Mesenteric fat pad (tissue), 1 donor: ENCODE data around the gene APOBEC3F. TPM values are rescaled to one million over a fixed set of nuclear protein-coding genes. Genes with fewer than 3 reads are reported as not detected.
"Not testable (repeated sequence)": the region's sequence is repeated elsewhere in the genome, so short reads cannot be mapped to it uniquely, and the experiment has no call there.

Experiments
- DNase-seq: peaks from one replicate; pipeline ENCODE4 v3.0.0-alpha.2; 2020; ENCODE audit warnings: low spot score
- total RNA-seq: library from RNA; stranded (reverse); fragmentation: NEBNext Ultra II Directional; extraction: Animal tissue kit (Norgen Biotek cat#: 25700); gene quantifications from one replicate; pipeline ENCODE4 v1.2.1, GENCODE V29; 2021
- donor health status: DM: yes; HTN: yes; CAD: no.

The APOBEC3F gene
- total RNA-seq, 1 donor from 2014 or later, result 2.5 TPM

DNA sequence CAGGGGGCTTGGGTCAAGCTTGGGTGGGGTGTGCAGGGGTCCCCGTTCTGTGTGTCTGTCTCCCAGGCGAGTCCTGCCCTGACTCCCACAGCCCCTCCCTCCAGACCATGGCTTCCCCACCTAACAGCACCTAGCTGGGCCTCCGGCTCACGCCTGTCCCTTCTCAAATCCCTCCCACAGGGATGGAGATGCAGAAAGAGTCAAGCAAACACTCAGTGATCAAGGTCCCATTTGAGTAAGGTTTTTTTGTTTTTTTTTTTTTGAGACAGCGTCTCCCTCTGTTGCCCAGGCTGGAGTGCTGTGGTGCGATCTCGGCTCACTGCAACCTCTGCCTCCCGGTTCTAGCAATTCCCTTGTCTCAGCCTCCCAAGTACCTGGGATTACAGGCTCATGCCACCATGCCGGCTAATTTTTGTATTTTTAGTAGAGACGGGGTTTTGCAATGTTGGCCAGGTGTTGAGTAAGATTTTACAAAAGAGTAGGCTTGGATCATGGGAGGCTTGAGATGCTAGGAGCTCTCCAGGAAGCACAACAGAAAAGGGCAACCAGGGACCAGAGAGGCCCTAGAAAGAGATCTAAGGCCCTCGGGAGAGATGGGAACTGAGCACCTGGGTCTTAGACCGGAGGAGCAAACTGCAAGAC is 14.0 kb upstream of the APOBEC3F start:
- DNase-seq, result no peak

DNA sequence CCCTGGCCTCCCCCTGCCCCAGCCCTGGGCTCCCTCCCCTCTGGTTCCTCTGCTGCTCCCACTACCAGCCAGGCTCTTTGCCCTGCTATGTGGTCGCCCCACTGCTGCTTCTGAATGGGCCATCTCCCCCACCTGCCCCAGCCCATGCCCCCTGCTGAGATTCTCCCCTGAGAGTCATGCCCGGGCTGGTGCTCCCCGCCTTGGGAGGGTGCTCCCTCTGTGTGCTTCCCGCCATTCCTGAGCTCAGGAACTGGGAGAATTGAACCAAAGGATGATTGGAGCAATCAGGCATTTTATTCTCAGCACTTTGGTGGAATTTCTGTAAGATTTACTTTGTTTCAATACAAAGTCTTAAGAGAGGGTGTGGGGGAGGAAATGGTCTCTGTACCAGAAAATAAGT is 12.9 kb upstream of the APOBEC3F start:
- no peak for DNase-seq

DNA sequence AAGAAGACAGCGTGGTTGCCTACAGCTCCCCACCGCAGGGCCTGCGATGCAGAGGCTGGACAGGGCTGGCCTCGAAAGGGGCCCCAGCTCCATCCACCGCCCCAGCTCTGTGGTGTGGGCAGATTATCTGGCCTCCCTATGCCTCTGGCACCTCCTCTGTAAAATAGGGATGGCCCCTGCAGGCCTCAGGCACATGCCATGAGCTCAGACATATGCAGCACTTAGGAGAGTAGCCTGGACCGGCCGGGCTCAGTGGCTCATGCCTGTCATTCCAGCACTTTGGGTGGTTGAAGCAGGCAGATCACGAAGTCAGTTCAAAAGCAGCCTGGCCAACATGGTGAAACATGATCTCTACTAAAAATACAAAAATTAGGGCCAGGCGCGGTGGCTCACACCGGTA is 12.4 kb upstream of the APOBEC3F start:
- no peak for DNase-seq

DNA sequence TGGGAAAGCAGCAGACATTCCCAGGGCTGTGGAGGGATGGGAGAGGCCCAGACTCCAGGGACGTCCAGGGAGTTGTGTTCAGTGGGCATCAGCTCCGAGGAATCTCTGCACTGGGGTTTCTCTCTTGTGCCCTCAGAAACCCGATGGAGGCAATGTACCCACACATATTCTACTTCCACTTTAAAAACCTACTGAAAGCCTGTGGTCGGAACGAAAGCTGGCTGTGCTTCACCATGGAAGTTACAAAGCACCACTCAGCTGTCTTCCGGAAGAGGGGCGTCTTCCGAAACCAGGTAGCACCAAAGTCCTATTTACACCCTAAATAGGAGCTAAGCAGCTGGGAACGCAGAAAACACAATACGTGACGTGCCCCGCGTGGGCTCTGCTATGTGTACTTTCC is 11.4 kb upstream of the APOBEC3F start:
- no peak for DNase-seq

DNA sequence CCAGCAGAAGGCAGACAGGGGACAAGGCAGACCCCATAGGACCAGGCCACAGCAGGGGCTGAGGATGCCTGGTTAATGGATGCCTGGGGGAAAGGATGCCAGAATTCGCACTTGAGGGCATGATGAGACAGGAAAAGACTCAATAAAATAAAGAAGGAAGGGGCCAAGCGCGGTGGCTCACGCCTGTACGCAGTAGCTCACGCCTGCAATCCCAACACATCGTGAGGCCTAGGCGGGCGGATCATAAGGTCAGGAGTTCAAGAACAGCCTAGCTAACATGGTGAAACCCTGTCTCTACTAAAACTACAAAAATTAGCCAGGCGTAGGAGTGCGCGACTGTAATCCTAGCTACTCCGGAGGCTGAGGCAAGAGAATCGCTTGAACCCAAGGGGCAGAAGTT is 10.0 kb upstream of the APOBEC3F start:
- no peak for DNase-seq

DNA sequence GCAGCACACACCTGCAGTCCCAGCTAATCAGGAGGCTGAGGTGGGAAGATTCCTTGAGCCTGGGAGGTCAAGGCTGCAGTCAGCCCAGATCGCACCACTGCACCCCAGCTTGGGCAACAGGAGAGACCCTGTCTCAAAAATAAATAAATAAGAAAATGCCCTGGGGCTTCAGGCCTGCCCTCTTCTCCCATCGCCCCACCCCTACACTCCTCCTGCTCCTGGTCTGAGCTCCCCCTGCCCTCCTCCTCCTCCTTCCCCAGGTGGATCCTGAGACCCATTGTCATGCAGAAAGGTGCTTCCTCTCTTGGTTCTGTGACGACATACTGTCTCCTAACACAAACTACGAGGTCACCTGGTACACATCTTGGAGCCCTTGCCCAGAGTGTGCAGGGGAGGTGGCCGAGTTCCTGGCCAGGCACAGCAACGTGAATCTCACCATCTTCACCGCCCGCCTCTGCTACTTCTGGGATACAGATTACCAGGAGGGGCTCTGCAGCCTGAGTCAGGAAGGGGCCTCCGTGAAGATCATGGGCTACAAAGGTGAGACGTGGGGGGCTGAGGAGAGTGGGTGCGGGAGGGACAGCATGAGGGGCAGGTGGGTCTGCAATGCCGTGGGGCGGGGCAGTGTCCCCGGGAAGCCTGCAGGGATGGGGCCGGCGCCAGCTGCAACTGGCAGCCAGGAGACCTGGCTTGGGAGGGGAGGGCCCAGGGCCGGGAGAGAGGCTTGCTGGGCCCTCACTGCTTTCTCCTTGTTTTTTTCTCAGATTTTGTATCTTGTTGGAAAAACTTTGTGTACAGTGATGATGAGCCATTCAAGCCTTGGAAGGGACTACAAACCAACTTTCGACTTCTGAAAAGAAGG is 9.0 kb upstream of the APOBEC3F start:
- DNase-seq, result not testable (repeated sequence)

DNA sequence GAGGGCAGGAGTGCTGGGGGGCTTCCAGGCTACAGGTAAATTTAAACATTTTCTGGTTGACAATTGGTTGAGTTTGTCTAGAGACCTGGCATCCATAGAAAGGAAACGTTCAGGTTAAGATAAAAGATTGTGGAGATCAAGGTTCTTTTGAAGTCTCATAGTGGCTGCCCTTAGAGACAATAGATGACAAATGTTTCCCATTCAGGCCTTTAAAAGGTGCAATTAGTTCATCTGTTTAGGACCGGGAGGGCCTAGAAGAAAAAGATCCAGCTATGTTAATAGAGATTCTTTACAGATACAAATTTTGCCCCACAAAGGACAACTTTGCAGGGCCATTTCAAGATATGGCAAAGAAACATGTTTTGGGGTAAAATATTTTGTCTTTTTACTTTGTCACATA is 3.6 kb upstream of the APOBEC3F start:
- not testable (repeated sequence) for DNase-seq

DNA sequence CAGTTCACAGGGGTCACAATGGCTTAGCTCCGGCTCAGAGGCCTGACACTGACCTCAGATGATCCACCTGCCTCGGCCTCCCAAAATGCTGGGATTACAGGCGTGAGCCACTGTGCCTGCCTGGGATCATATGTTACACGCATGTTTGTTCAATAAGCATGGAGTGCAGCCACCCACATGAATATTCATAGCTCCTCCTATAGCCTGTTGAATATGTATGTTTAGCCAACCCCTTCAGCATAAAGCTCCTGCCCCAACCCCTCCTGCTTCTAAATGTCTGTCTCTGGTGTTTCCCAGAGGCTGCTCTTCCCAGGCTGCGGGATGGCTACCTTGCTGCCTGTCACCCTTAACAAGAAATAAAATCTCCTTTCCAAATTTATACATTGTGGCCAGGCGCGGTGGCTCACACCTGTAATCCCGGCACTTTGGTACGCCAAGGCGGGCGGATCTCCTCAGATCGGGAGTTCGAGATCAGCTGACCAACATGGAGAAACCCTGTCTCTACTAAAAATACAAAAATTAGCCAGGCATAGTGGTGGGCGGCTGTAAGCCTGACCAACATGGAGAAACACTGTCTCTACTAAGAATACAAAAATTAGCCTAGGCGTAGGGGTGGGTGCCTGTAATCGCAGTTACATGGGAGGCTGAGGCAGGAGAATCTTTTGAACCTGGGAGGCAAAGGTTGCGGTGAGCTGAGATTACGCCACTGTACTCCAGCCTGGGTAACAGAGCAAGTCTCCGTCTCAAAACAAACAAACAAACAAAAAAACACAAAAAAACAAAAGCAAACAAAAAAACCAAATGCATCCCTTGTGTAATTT is 1.1 kb upstream of the APOBEC3F start:
- DNase-seq, result no peak

GRCh38 chr22:39040155-39040537 is 518 bp upstream of the APOBEC3F start:
- not testable (repeated sequence) for DNase-seq

GRCh38 chr22:39041908-39042307 is 1.2 kb downstream of the APOBEC3F start:
- DNase-seq, result no peak

DNA sequence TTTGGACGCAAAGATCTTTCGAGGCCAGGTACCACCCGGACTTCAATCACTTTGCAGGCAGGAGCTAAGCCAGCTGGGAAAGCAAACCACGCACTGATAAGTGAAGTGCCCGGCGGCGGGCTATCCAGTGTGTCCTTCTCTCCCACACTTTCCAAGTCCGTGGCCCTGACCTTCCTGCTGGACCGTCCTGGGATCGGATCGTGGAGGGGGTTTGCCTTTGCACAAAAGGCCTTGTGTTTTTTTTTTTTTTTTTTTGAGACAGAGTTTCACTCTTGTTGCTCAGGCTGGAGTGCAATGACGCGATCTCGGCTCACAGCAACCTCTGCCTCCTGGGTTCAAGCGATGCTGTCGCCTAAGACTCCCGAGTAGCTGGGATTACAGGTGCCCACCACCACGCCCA is 2.4 kb downstream of the APOBEC3F start:
- not testable (repeated sequence) for DNase-seq

DNA sequence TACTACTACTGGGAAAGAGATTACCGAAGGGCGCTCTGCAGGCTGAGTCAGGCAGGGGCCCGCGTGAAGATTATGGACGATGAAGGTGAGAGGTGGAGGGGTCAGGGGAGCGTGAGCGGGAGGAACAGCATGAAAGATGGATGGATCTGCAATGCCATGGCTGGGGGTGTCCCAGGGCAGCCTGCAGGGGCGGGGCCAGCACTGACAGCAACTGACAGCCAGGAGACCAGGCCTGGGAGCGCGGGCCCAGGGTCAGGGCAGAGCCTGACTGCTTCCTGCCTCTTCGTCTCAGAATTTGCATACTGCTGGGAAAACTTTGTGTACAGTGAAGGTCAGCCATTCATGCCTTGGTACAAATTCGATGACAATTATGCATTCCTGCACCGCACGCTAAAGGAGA is 4.5 kb downstream of the APOBEC3F start:
- DNase-seq, result not testable (repeated sequence)

DNA sequence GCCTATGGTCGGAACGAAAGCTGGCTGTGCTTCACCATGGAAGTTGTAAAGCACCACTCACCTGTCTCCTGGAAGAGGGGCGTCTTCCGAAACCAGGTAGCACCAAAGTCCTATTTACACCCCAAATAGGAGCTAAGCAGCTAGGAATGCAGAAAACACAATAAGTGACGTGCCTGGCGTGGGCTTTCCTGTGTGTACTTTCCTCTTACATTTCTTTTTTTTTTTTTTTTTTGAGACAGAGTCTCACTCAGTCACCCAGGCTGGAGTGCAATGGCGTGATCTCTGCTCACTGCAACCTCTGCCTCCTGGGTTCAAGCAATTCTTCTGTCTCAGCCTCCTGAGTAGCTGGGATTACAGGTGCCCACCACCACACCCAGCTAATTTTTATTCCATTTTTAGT is 8.8 kb downstream of the APOBEC3F start:
- DNase-seq, result not testable (repeated sequence)

DNA sequence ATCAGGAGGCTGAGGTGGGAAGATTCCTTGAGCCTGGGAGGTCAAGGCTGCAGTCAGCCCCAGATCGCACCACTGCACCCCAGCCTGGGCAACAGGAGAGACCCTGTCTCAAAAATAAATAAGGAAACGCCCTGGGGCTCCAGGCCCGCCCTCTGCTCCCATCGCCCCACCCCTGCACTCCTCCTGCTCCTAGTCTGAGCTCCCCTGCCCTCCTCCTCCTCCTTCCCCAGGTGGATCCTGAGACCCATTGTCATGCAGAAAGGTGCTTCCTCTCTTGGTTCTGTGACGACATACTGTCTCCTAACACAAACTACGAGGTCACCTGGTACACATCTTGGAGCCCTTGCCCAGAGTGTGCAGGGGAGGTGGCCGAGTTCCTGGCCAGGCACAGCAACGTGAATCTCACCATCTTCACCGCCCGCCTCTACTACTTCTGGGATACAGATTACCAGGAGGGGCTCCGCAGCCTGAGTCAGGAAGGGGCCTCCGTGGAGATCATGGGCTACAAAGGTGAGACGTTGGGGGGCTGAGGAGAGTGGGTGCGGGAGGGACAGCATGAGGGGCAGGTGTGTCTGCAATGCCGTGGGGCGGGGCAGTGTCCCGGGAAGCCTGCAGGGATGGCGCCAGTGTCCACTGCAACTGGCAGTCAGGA is 11.3 kb downstream of the APOBEC3F start:
- DNase-seq, result not testable (repeated sequence)

- DNase-seq, result no peak
These were observed 15.0 kb downstream of the APOBEC3F start for GRCh38 chr22:39055658-39056057.

GRCh38 chr22:39061290-39061689 is 20.6 kb downstream of the APOBEC3F start:
- DNase-seq, result not testable (repeated sequence)

DNA sequence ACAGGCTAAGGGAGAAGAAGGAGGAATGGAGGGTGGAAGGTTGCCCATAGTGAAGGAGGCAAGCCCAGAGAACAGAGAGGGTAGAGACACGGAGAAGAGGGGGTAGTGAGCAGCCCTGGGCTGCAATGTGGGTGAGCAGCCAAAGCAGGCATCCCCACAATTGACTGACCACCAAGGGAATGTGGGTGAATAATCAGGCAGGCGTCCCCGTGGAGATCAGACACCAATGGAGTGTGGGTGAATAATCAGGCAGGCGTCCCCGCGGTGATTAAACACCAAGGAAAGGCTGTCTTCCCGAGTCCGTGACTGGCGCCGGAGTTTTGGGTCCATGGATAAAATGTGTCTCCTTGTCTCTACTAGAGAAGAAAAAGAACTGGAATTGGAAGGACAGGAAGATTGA is 21.3 kb downstream of the APOBEC3F start:
- DNase-seq, result not testable (repeated sequence)

- DNase-seq, result not testable (repeated sequence)
These were observed 23.2 kb downstream of the APOBEC3F start for GRCh38 chr22:39063904-39064303.

DNA sequence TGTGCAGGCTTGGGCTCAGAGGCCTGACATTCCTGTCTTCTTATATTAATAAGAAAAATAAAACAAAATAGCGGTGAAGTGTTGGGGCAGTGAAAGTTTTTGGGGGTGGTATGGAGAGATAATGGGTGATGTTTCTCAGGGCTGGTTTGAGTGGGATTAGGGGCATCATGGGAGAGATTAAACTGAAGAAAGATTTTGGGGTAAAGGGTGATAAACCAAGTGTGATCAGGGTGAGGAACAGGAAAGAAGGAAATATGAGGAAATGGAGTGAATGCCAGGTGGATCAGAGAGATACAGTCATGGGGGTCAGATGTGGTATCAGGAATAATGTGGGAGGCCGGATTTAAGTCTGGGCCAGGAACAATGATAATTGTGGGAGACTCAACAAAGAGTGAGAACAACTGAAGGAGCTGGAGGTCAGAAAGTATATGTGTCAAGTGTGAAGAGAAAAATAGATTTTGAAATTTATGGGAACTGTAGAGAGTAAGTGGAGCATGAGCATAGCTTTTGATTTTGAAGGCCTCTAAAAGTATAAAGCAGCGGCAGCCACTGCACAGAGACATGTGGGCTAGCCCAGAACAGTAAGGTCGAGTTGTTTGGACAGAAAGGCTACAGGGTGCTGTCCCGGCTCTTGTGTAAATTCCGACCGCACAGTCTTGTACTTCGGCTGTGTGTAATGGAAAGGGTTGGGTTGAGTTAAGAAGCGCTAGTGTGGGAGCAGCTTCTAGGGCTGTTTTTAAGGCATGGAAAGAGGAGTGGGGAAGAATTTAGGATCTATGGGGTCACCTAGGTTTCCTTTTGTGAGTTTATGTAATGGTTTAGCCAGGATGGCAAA is 26.0 kb downstream of the APOBEC3F start:
- not testable (repeated sequence) for DNase-seq

DNA sequence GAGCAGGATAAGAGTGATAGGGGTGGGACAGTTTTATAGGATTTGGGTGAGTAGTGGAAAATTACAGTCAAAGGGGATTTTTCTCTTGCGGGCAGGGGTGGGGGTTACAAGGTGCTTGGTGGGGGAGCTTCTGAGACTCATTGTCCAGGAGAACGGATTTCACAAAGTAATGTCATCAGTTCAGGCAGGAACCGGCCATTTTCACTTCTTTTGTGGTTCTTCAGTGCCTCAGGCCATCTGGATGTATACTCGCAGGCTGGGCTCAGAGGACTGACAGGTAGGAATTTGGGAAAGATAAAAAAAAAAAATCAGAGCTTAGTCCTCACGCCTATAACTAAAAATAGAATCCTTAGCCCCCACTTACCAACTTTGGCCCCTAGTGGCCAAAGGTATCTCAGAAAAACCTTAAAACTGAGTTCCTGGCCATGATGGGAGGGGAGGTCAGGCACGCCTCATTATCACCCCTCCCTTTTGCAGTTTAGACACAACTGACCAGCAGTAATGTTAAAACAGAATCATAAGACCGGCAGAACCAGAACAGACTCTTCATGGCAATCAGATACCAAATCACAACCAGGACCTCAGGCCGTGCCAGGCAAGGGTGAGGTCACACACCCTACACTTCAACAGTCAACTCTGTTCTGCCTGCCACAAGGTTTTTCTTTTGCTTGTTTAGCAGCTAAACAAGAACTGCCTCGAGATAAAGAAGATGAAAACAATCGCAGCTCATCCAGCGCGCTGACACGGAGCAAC is 27.5 kb downstream of the APOBEC3F start:
- DNase-seq, result no peak
